Cardiac muscle cell (in vitro differentiated cells and primary cell): ENCODE data around the gene ZNF142. TPM values are rescaled to one million over a fixed set of nuclear protein-coding genes. Genes with fewer than 3 reads are reported as not detected.

Experiments used
- DNase-seq, 2 donors: peaks; one replicate each; pipeline versions ENCODE4 v3.0.0 to v3.0.0-alpha.2; 2010 to 2017; ENCODE audit warnings: low read depth in 1 of 2, low spot score in 1 of 2
- H3K27ac ChIP-seq: fragments of 200-600 bp; sonication (generic); 2 replicates; pipeline ENCODE4 v1.5.1; 2016
- H3K27me3 ChIP-seq: fragments of 200-600 bp; sonication (generic); 2 replicates; pipeline ENCODE4 v1.6.0; 2016; ENCODE audit warnings: control low read depth
- H3K36me3 ChIP-seq: fragments of 200-600 bp; sonication (generic); 2 replicates; pipeline ENCODE4 v1.5.1; 2016; ENCODE audit warnings: control low read depth
- H3K4me1 ChIP-seq: fragments of 200-600 bp; sonication (generic); 2 replicates; pipeline ENCODE4 v1.8.1; 2017; ENCODE audit warnings: low read depth, mild to moderate bottlenecking, mixed run types
- H3K4me3 ChIP-seq: fragments of 200-600 bp; sonication (generic); 2 replicates; pipeline ENCODE4 v1.5.1; 2016; ENCODE audit warnings: mild to moderate bottlenecking
- H3K9me3 ChIP-seq: fragments of 200-600 bp; sonication (generic); 2 replicates; pipeline ENCODE4 v1.5.1; 2017; ENCODE audit warnings: low read depth, mild to moderate bottlenecking, control low read depth
- CTCF ChIP-seq: IDR thresholded peaks from 2 replicates; pipeline ENCODE4 v1.5.1; 2012; ENCODE audit warnings: low read depth, mild to moderate bottlenecking, low read length
- polyA plus RNA-seq: library from polyadenylated mRNA; unstranded; fragments of >200 nt; fragmentation: Nextera tagmentation; extraction: Ambion mirVana; gene quantifications from 2 replicates; pipeline ENCODE4 v1.2.1, GENCODE V29; 2016
- total RNA-seq: library from RNA; depleted of rRNA; stranded (reverse); fragments of >200 nt; gene quantifications from 2 replicates; pipeline ENCODE4 v1.2.3, GENCODE V29; 2016

Gene ZNF142
- total and polyA plus RNA-seq, 2 experiments from 2014 or later: 7.6 to 29.4 TPM

- TF ChIP-seq CTCF: no peak
- Histone ChIP-seq H3K27ac (peak within 1 kb of the TSS; percentile 69), H3K4me1 (no peaks in the 10 kb centered on the region), H3K27me3 (no peaks in the 10 kb centered on the region), H3K4me3 (no peak within 1 kb of the TSS), H3K36me3 (no peaks in the 10 kb centered on the region), H3K9me3 (no peaks in the 10 kb centered on the region)
- peak; percentile 24 to 69 for DNase-seq
Observed at GRCh38 chr2:218607436-218608115, 51.8 kb downstream of the ZNF142 start, which contains the start of gene PLCD4. Gene PLCD4, plus strand, starts transcription at chr2:218607899. Its CDS starts 7,841 bp downstream, at chr2:218615740.

- H3K27me3 ChIP-seq: no peaks in the 10 kb centered on the region
- no peaks in the 10 kb centered on the region for H3K36me3 ChIP-seq
- H3K4me1 ChIP-seq: no peaks in the 10 kb centered on the region
- no peak overlapping the region for H3K4me3 ChIP-seq
- H3K27ac ChIP-seq: no peak overlapping the region
- peak in 1 of 2 donors; percentile 24 for DNase-seq
- no peak for TF ChIP-seq CTCF
- no peaks in the 10 kb centered on the region for H3K9me3 ChIP-seq
Observed at GRCh38 chr2:218605432-218605831, 54.0 kb downstream of the ZNF142 start.

Other genes with a start within 250 kb of the ZNF142 start
- gene VIL1, start 240.5 kb downstream of the ZNF142 start, total RNA-seq: 0.63 and 1.1 TPM in 2 replicates
- gene VIL1, start 240.5 kb downstream of the ZNF142 start, polyA plus RNA-seq: 0.52 and 0.65 TPM in 2 replicates
- 14.3 and 16.5 TPM in 2 replicates for gene USP37, start 91.3 kb downstream of the ZNF142 start, total RNA-seq
- gene USP37, start 91.3 kb downstream of the ZNF142 start, polyA plus RNA-seq: 4.2 and 5.8 TPM in 2 replicates
- gene CNOT9, start 90.8 kb downstream of the ZNF142 start, total RNA-seq: 28.9 and 32.0 TPM in 2 replicates
- gene CNOT9, start 90.8 kb downstream of the ZNF142 start, polyA plus RNA-seq: 16.6 and 26.9 TPM in 2 replicates
- 1.2 and 1.6 TPM in 2 replicates for gene PLCD4, start 51.7 kb downstream of the ZNF142 start, total RNA-seq
- gene PLCD4, start 51.7 kb downstream of the ZNF142 start, polyA plus RNA-seq: 1.7 and 3.3 TPM in 2 replicates
- gene BCS1L, start 60 bp upstream of the ZNF142 start, total RNA-seq: 28.6 and 41.2 TPM in 2 replicates
- 63.3 and 67.0 TPM in 2 replicates for gene BCS1L, start 60 bp upstream of the ZNF142 start, polyA plus RNA-seq
- gene RNF25, start 12.4 kb upstream of the ZNF142 start, total RNA-seq: 31.3 and 31.4 TPM in 2 replicates
- gene RNF25, start 12.4 kb upstream of the ZNF142 start, polyA plus RNA-seq: 41.1 and 46.9 TPM in 2 replicates
- gene STK36, start 12.5 kb upstream of the ZNF142 start, total RNA-seq: 35.7 and 56.2 TPM in 2 replicates
- gene STK36, start 12.5 kb upstream of the ZNF142 start, polyA plus RNA-seq: 53.6 and 63.5 TPM in 2 replicates
- 21.0 and 36.0 TPM in 2 replicates for gene TTLL4, start 51.2 kb upstream of the ZNF142 start, total RNA-seq
- gene TTLL4, start 51.2 kb upstream of the ZNF142 start, polyA plus RNA-seq: 27.9 and 37.0 TPM in 2 replicates
- 63.1 and 106 TPM in 2 replicates for gene CYP27A1, start 122.5 kb upstream of the ZNF142 start, total RNA-seq
- 70.6 and 125 TPM in 2 replicates for gene CYP27A1, start 122.5 kb upstream of the ZNF142 start, polyA plus RNA-seq
- gene PRKAG3, start 172.2 kb upstream of the ZNF142 start, total RNA-seq: not detected in 2 replicates
- 0.12 and 0.17 TPM in 2 replicates for gene PRKAG3, start 172.2 kb upstream of the ZNF142 start, polyA plus RNA-seq
- gene WNT6, start 200.2 kb upstream of the ZNF142 start, total RNA-seq: not detected in 2 replicates
- gene WNT6, start 200.2 kb upstream of the ZNF142 start, polyA plus RNA-seq: 0.49 TPM in 1 of 2 replicates, not detected in the other
- not detected in 2 replicates for gene WNT10A, start 221.2 kb upstream of the ZNF142 start, total RNA-seq
- gene WNT10A, start 221.2 kb upstream of the ZNF142 start, polyA plus RNA-seq: not detected in 2 replicates